Aorta (tissue), 5 donors: ENCODE results near the gene DGLUCY. TPM values are rescaled to one million over a fixed set of nuclear protein-coding genes. Genes with fewer than 3 reads are reported as not detected.
"Not testable (repeated sequence)": the region's sequence is repeated elsewhere in the genome, so short reads cannot be mapped to it uniquely, and the experiment has no call there.

Experiments used
- ATAC-seq: fragments of 200-7000 bp; cut with Tn5 transposase; one replicate; pipeline ENCODE4 v1.9.1; 2022; ENCODE audit warnings: moderate library complexity; ENCODE audit not compliant: low FRiP score
- DNase-seq, 2 donors: peaks; one replicate each; pipeline ENCODE4 v3.0.0-alpha.2; 2020
- H3K27ac ChIP-seq, 2 donors: one replicate each; pipeline ENCODE4 v1.5.1; 2013; ENCODE audit warnings: low read length in 2 of 2, mild to moderate bottlenecking in 2 of 2, moderate library complexity in 2 of 2, control low read depth in 1 of 2, inconsistent platforms in 1 of 2, low read depth in 1 of 2
- H3K27me3 ChIP-seq, 2 donors: one replicate each; pipeline ENCODE4 v1.6.1; 2013; ENCODE audit warnings: control low read depth in 1 of 2, low read length in 1 of 2, mild to moderate bottlenecking in 1 of 2, moderate library complexity in 1 of 2; ENCODE audit not compliant: insufficient read depth in 2 of 2, control insufficient read depth in 1 of 2
- H3K36me3 ChIP-seq, 2 donors: one replicate each; pipeline ENCODE4 v1.6.1; 2013; ENCODE audit warnings: control low read depth in 1 of 2, low read length in 1 of 2, mild to moderate bottlenecking in 1 of 2; ENCODE audit not compliant: insufficient read depth in 2 of 2, control insufficient read depth in 1 of 2
- H3K4me1 ChIP-seq, 2 donors: one replicate each; pipeline ENCODE4 v1.6.1; 2013; ENCODE audit warnings: low read length in 2 of 2, control low read depth in 1 of 2, mild to moderate bottlenecking in 1 of 2, moderate library complexity in 1 of 2; ENCODE audit not compliant: insufficient read depth in 2 of 2, control insufficient read depth in 1 of 2
- H3K4me3 ChIP-seq, 2 donors: one replicate each; pipeline ENCODE4 v1.5.1; 2013; ENCODE audit warnings: low read length in 2 of 2, control low read depth in 1 of 2, mild to moderate bottlenecking in 1 of 2
- H3K9me3 ChIP-seq: one replicate; pipeline ENCODE4 v1.6.1; 2013; ENCODE audit warnings: mild to moderate bottlenecking, low read length; ENCODE audit not compliant: control insufficient read depth
- WGBS, 2 donors: extraction: QIAGEN DNeasy Blood & Tissue Kit; methylation state at CpG; one replicate each; pipeline ENCODE4 v1.1.7; 2013; 5-methylcytosine and 5-hydroxymethylcytosine counted together
- intact Hi-C, 2 donors: fragments of 100-400 bp; cut with DNase I; formaldehyde crosslinking; loops; one replicate each; pipeline versions ENCODE4 v1.14.2 to v1.15.0; 2022
- polyA plus RNA-seq, 2 donors: library from polyadenylated mRNA; stranded (reverse); fragments of 200-250 nt; gene quantifications; one replicate each; pipeline ENCODE4 v1.2.3, GENCODE V29; 2013
- total RNA-seq, 2 donors: library from RNA; stranded (reverse); fragmentation: NEBNext Ultra II Directional; extraction: Animal tissue kit (Norgen Biotek cat#: 25700); gene quantifications; one replicate each; pipeline ENCODE4 v1.2.1, GENCODE V29; 2021
- donor health status: healthy with polysubstance abuse.
- donor health status: Bipolar disorder and iron deficiency.
- donor health status: DM: no; HTN: no; CAD: no.
- donor health status: DM: no; HTN: no; CAD: no.
- donor health status: DM: yes; HTN: yes; CAD: no.

Gene DGLUCY
- total and polyA plus RNA-seq, 4 donors, result 11.9 to 55.5 (median 19.3) TPM

DNA sequence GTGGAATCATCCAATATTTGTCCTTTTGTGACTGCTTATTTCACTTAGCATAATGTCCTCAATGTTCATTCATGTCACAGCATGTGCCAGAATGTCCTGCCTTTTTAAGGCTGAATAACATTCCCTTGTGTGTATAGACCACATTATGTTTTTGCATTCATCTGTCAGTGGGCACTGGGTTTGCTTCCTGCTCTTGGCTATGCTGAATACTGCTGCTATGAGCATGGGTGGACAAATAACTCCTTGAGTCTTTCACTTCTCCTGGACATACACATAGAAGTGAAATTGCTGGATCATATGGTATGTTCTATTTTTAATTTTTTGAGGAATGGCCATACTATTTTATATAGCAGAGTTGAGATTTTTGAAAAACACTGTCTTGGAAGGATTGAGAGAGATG is 83.8 kb downstream of the DGLUCY start:
- Histone ChIP-seq H3K9me3 (no peaks in the 10 kb centered on the region), H3K27ac (no peak overlapping the region), H3K4me1 (no peaks in the 10 kb centered on the region), H3K4me3 (no peak overlapping the region), H3K36me3 (peaks cover 0 to 6% of the 10 kb centered on the region in 2 donors), H3K27me3 (no peaks in the 10 kb centered on the region)
- ATAC-seq, result no peak
- intact Hi-C loops, result no loop called here
- no peak for DNase-seq

DNA sequence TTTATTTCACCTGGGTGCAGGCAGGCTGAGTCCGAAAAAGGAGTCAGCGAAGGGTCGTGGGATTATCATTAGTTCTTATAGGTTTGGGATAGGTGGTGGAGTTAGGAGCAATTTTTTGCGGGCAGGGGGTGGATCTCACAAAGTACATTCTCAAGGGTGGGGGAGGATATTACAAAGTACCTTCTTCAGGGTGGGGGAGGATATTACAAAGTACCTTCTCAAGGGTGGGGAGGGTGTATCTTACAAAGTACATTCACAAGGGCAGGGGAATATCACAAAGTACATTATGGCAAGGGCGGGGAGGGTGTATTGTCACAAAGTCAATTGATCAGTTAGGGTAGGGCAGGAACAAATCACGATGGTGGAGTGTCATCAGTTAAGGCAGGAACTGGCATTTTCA is 86.9 kb downstream of the DGLUCY start:
- H3K4me3 ChIP-seq, H3K27ac ChIP-seq, ATAC-seq, H3K4me1 ChIP-seq, H3K36me3 ChIP-seq, DNase-seq, H3K9me3 ChIP-seq, H3K27me3 ChIP-seq, intact Hi-C loops: not testable (repeated sequence)
- 96 to 98% methylated on average over 6 of the region's 6 CpGs for WGBS, 2 donors

GRCh38 chr14:91202234-91202974 is 88.5 kb downstream of the DGLUCY start:
- Histone ChIP-seq H3K9me3 (no peaks in the 10 kb centered on the region), H3K36me3 (peaks cover 5 to 8% of the 10 kb centered on the region in 2 donors), H3K4me1 (no peaks in the 10 kb centered on the region), H3K27me3 (no peaks in the 10 kb centered on the region), H3K4me3 (no peak overlapping the region), H3K27ac (no peak overlapping the region)
- ATAC-seq (peak; percentile 48), DNase-seq (peak; percentile 8 to 72)
- intact Hi-C loops, result no loop called here
- WGBS, 2 donors, result 84 to 86% methylated on average over 15 of the region's 15 CpGs

DNA sequence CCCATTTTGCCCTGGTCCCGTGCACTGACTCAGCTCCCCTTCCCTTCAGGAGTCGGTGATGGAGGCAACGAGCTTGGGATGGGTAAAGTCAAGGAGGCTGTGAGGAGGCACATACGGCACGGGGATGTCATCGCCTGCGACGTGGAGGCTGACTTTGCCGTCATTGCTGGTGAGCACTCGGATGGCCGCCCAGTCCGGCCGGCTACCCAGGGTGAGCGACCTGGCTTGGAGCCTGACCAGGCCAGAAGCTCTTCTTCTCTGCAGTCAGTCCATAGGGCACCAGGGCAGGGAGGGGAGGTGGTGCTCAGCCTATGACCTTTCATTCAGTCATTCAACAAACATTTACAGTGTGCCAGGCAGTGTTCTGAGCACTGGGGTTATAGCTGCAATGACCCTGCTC is 90.8 kb downstream of the DGLUCY start:
- Histone ChIP-seq H3K9me3 (no peaks in the 10 kb centered on the region), H3K36me3 (peaks cover 3 to 5% of the 10 kb centered on the region in 2 donors), H3K27ac (no peak overlapping the region), H3K4me3 (no peak overlapping the region), H3K27me3 (no peaks in the 10 kb centered on the region), H3K4me1 (no peaks in the 10 kb centered on the region)
- intact Hi-C loops, result no loop called here
- WGBS, 2 donors, result 97% methylated on average over 14 of the region's 14 CpGs
- ATAC-seq, result no peak
- DNase-seq, result no peak

DNA sequence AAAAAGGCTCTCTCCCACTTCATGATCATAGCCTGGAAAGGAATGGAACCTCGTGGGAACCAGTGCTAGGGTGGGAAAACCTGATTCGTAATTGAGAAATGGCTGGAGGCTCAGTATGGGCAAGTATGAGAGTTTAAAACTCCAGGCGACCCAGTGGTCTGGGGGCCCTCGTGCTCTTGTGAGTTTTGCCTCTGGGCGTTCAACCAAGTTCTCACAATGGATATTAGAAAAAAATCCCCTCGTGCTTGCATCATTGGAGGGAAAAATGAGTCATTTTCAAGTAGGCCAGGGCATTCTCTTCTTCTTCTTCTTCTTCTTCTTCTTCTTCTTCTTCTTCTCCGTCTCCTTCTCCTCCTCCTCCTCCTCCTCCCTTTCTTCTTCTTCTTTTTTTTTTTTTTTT is 91.6 kb downstream of the DGLUCY start:
- intact Hi-C loops, result no loop called here
- WGBS, 2 donors, result 86 to 90% methylated on average over 7 of the region's 7 CpGs
- Histone ChIP-seq H3K27me3 (no peaks in the 10 kb centered on the region), H3K36me3 (peaks cover 2 to 5% of the 10 kb centered on the region in 2 donors), H3K4me1 (no peaks in the 10 kb centered on the region), H3K4me3 (no peak overlapping the region), H3K9me3 (peaks cover 2% of the 10 kb centered on the region), H3K27ac (no peak overlapping the region)
- DNase-seq (peak in 1 of 2 donors; percentile 11), ATAC-seq (no peak)

DNA sequence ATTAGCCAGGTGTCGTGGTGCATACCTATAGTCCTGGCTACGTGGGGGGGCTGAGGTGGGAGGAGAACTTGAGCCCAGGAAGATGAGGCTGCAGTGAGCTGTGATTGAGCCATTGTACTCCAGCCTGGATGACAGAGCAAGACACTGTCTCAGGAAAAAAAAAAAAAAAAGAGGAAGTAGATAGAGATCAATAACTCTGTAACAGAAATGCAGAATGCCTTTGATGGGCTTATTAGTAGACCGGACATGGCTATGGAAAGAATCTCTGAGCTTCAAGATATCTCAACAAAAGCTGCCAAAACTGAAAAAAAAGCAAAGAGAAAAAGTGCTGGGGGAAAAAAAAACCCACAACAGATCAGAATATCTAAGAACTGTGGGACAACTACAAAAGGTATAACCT is 93.1 kb downstream of the DGLUCY start:
- Histone ChIP-seq H3K27me3 (no peaks in the 10 kb centered on the region), H3K27ac (no peak overlapping the region), H3K36me3 (peaks cover 2 to 5% of the 10 kb centered on the region in 2 donors), H3K4me1 (no peaks in the 10 kb centered on the region), H3K4me3 (no peak overlapping the region), H3K9me3 (peaks cover 2% of the 10 kb centered on the region)
- no peak for DNase-seq
- intact Hi-C loops, result no loop called here
- ATAC-seq, result no peak
- 93 to 96% methylated on average over 3 of the region's 3 CpGs for WGBS, 2 donors

GRCh38 chr14:91211017-91211416 is 97.1 kb downstream of the DGLUCY start:
- peaks cover 0 to 6% of the 10 kb centered on the region in 2 donors for H3K36me3 ChIP-seq
- WGBS, 2 donors, result 99 to 100% methylated on average over 2 of the region's 2 CpGs
- ATAC-seq, result no peak

DNA sequence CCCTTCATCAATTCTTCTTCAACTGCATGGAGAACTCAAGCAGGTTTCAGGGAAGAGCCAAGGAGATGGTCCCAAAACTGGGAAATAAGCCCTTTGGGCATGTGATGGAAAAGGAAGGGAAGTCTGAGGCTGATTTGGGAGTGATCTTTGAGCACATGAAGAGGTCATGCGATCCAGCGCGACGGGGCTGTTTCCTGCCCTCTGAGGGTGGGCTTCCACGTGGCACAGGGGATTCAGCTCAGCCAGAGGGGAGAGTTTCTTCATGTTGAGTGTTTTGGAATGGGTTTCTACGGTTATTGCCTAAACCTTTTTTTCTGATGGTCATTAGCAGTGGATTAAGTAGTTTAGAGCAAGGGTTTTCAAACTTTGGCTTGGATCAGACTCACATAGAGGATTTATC is 100.4 kb downstream of the DGLUCY start:
- peaks cover 2% of the 10 kb centered on the region for H3K9me3 ChIP-seq
- H3K27me3 ChIP-seq, result no peaks in the 10 kb centered on the region
- DNase-seq, result no peak
- no peak overlapping the region for H3K4me3 ChIP-seq
- no peak for ATAC-seq
- H3K4me1 ChIP-seq, result no peaks in the 10 kb centered on the region
- no peak overlapping the region for H3K27ac ChIP-seq
- H3K36me3 ChIP-seq, result peaks cover 0 to 6% of the 10 kb centered on the region in 2 donors
- WGBS, 2 donors, result 92% methylated on average over 6 of the region's 6 CpGs
- intact Hi-C loops, result no loop called here

More at GRCh38 chr14:91211017-91211416, 97.1 kb downstream of the DGLUCY start:
- intact Hi-C loops, result no loop called here
- Histone ChIP-seq H3K27me3 (no peaks in the 10 kb centered on the region), H3K4me3 (no peak overlapping the region), H3K9me3 (peaks cover 2% of the 10 kb centered on the region), H3K27ac (no peak overlapping the region), H3K4me1 (no peaks in the 10 kb centered on the region)
- DNase-seq, result no peak

DNA sequence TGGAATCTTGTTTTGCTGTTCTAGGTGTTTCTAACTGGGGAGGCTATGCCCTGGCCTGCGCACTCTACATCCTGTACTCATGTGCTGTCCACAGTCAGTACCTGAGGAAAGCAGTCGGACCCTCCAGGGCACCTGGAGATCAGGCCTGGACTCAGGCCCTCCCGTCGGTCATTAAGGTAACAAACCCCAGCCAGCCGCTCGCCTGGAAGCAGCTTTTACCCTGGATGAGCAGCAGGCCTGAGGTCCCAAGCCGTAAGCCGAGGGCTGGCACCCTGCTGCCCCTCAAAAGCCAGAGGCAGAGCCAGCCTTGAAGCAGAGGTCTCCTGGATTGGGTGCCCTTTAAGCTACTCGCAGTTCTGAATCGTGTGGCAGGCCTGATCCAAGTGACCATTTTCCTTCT is 101.5 kb downstream of the DGLUCY start:
- no peaks in the 10 kb centered on the region for H3K27me3 ChIP-seq
- no peaks in the 10 kb centered on the region for H3K4me1 ChIP-seq
- no peak overlapping the region for H3K27ac ChIP-seq
- H3K4me3 ChIP-seq, result no peak overlapping the region
- peaks cover 0 to 6% of the 10 kb centered on the region in 2 donors for H3K36me3 ChIP-seq
- ATAC-seq (no peak), DNase-seq (no peak)
- 96 to 98% methylated on average over 10 of the region's 10 CpGs for WGBS, 2 donors
- no peaks in the 10 kb centered on the region for H3K9me3 ChIP-seq
- intact Hi-C loops, result no loop called here
